ENCODE measurements around the gene SLC29A4.
"Not testable (repeated sequence)": the region's sequence is repeated elsewhere in the genome, so short reads cannot be mapped to it uniquely, and the experiment has no call there.

Gene SLC29A4

DNA sequence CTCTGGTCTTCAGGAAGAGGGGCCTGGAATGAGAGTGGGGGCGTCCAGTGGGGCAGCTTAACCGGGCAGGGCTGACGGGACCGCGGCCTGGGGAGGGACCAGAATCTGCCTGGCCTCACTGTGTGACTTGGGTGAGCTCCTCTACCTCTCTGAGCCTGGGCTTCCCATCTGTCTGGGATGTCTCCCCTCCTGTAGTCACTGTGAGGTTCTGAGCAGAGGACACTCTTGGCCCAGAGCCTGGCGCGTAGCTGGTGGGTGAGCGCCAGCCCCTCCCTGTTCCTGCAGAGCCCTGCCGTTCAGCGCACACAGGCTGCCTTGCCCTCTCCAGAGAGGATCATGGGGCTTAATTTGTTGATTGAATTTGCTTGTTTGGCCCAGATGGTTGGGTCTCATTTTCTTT lies 7.2 kb upstream of the SLC29A4 start:
- DNase-seq = not testable (repeated sequence)

DNA sequence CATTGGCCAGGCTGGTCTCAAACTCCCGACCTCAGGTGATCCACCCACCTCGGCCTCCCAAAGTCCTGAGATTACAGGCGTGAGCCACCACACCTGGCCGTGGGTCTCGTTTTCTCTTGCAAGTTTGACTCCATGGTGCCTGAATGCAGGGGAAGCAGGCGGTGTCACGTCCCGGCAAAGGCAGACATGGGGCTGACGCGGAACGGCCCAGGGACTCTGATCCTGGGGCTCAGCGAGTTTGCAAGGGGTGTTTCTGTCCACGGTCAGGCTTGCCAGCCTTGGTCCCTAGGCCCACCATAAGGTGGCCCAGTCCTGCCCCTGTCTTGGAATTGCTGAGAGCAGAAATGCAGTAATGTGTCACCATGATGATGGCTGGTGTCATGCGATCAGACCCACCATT lies 6.6 kb upstream of the SLC29A4 start:
- DNase-seq = not testable (repeated sequence)

GRCh38 chr7:5276611-5277010 lies 6.1 kb upstream of the SLC29A4 start:
- no peak for DNase-seq

GRCh38 chr7:5278766-5279165 lies 4.0 kb upstream of the SLC29A4 start:
- no peak for DNase-seq

DNA sequence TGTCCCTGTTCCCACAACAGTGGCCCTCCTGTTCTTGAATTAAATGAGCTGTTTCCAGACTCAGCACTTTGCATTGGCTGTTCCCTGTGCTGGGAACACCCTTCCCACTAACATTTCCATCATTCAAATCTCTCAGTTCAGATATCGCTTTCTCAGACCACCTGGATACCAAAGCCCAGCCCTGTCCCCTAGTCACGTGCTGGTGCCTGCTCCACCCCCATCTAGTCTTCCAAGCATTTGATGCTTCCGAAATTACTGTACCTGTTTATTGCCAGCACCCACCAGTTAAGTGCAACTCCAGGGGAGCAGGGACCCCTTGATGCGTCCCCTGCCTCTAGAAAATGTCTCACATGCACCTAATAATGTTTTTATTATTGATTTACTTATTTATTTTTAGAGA lies 3.0 kb upstream of the SLC29A4 start:
- no peak for DNase-seq

DNA sequence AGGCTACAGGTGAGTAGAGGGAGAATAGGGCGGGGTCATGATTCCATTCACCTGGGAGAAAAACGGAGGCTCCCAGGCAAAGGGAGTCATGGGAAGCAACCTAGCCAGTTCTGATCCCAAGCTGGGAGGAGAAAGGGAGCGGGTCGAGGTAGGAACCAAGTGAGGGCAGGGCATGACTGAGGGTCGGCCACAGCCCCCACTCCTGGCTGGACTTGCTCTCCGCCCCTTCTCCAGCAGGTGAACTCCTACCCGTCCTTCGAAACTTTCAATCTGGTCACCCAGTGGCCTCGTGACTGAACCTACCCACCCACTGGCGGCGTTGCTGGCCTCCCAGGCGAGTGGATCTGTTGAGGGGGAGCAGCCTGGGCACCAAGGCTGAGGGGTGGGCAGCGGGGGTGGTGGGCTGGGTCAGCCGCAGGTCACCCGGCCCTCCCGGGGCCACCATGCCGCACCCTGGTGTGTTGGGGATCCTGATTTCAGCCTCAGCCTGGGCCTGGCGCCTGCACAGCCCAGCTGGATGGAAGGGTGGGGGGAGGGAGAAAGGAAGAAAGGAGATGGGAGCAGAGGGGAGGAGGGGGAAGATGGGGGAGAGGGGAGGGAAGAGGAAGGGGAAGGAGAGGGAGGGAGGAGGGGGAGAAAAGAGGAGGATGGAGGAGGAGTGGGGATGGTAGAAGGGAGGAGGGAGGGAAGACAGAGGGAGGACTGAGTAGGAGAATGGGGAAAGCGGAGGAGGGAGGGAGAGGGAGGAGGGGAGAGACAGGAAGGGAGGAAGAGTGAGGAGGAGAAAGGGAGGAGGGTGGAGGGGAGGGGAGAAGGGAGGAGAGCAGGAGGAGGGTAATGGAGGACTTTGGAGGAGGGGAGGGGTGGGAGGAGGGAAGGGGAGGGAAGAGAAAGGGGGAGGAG lies 894 bp upstream of the SLC29A4 start:
- not testable (repeated sequence) for DNase-seq

DNA sequence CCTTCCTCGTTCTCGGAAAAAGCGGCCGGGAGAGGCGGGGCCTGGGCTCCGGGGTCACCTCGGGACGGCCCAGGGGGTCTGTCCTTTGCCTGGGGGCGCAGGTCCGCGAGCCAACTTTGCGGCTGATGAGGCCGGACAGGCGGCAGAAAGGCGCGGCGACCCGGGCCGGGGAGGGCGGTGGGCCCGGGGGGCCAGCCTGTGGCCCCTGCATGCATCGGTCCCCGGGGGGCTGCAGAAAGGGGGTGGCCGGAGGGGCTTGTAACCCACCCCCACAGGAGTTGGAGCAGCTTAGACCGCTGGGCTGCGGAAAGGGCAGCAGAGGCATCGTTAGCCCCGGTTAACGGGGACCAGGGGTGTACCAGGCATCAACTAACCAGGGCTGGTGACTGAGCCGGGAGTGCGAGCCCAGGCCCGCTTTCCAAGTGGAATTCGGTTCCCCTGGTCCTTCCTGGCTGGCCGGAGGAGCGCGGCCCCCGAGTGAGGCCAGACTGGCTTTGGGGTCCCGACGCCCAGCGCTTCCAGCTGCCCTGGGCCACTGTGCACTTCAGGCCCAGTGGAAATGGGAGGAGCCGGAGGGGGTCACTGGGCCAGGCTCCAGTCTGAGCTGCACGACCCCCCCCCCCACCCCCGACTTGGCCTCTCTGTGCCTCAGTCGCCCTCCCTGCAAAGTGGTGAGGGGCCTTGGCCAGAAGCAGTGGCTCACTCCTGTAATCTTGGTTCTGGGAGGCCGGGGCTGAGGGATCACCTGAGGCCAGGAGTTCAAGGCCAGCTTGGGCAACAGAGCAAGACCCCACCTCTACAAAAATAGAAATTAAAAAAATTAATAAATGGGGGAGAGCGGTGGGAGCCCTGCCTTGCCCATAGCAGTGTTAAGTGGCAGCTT lies 919 bp downstream of the SLC29A4 start:
- DNase-seq = no peak

GRCh38 chr7:5284304-5285281 lies 1.9 kb downstream of the SLC29A4 start:
- DNase-seq = no peak

GRCh38 chr7:5286933-5287332 lies 4.2 kb downstream of the SLC29A4 start:
- no peak for DNase-seq

DNA sequence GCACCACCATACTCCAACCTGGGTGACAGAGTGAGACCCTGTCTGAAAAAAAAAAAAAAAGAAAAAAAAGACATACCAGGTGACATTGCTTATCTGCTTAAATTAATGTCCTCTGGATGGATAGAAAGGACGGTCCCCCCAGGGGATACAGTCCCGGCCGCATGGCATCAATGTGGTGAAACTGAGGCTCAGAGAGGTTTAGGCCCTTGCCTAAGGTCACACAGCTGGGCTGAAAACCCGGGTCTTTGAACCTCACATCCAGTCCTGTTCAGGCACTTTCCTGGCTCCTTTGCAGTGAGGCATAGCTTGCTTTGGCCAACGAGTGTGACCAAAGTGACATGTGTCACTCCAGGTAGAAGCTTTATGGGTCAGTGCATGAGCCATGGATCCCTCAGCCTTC lies 4.6 kb downstream of the SLC29A4 start:
- not testable (repeated sequence) for DNase-seq

DNA sequence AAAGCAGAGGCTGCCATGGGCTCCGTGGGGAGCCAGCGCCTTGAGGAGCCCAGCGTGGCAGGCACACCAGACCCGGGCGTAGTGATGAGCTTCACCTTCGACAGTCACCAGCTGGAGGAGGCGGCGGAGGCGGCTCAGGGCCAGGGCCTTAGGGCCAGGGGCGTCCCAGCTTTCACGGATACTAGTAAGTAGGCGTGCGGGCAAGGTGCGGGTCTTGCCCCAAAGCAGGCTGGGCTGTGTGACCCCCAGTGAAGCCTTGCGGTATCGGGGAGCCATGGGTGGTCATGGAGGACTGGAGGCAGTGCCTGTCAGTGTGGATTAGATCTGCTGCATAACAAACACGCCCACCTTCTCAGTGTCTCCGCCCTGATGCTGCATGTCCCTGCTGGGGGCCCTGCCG lies 5.1 kb downstream of the SLC29A4 start:
- DNase-seq = no peak

DNA sequence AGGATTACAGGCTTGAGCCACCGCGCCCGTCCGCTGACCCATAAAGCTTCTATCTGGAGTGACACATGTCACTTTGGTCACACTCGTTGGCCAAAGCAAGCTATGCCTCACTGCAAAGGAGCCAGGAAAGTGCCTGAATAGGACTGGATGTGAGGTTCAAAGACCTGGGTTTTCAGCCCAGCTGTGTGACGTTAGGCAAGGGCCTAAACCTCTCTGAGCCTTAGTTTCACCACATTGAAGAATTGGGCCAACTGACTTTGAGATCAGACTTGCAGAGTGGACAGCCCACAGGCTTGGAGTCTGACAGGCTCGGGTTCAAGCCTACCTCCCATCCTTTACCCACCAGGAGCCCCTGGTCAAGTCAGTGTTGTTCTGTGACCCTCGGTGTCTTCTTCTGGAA lies 5.8 kb downstream of the SLC29A4 start:
- not testable (repeated sequence) for DNase-seq

DNA sequence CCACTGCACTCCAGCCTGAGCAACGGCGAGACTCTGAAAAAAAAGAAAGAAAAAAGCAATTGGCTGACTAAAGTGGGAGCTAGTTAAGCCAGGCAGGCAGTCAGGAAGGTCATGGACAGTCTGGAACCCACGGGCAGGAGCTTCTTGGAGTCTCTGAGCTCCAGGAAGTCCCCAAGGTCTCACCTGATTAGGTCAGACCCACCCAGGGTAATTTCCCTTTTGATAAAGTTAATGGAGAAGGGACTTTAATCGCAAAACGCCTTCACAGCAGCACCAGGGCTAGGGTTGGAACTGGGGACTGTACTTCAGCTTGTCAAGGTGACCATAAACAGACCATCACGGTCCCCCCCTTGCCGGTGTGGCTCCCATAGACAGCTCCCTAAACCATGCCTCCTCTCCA lies 6.6 kb downstream of the SLC29A4 start:
- no peak for DNase-seq

DNA sequence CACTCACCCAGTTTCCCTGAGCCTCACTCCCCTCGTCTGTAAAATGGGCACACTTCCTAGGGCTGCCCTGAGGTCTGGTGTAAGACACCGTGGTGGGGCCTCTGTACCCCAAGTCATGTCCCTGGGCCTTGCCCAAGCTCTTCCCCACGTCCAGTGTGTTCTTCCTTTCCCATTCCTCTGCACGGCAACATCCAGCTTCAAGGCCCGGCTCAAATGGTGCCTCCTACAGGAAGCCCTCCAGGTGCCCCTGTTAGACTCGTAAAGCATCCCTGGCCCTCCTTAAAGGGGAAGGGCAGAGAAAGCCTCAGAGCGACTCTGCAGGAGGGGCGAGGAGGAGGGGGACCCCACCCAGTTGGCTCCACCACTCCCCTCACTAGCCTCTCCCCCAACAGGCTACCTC lies 8.6 kb downstream of the SLC29A4 start:
- DNase-seq = no peak

DNA sequence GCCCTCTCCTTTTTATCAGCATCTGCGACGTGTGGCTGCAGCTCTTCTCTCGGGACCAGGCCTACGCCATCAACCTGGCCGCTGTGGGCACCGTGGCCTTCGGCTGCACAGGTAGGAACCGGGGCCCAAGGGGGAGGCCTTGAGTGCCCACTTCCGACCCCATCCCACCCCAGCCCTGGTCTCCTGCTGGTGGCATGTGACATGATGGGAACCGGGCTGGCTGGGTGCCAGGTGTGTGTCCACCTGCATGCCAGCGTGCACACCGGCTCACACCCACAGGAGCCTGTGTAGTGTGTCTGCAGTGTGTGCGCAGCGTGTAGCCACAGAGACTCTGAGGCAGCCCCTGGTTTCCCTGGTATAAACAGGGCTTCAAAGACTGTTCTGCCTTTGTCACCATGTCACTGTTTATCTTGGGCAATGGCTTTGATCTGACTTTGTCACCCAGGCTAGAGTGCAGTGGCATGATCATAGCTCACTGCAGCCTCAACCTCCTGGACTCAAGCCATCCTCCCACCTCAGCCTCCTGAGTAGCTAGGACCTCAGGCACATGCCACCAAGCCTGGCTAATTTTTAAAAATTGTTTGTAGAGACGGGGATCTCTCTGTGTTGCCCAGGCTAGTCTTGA lies 9.1 kb downstream of the SLC29A4 start:
- DNase-seq = not testable (repeated sequence)

DNA sequence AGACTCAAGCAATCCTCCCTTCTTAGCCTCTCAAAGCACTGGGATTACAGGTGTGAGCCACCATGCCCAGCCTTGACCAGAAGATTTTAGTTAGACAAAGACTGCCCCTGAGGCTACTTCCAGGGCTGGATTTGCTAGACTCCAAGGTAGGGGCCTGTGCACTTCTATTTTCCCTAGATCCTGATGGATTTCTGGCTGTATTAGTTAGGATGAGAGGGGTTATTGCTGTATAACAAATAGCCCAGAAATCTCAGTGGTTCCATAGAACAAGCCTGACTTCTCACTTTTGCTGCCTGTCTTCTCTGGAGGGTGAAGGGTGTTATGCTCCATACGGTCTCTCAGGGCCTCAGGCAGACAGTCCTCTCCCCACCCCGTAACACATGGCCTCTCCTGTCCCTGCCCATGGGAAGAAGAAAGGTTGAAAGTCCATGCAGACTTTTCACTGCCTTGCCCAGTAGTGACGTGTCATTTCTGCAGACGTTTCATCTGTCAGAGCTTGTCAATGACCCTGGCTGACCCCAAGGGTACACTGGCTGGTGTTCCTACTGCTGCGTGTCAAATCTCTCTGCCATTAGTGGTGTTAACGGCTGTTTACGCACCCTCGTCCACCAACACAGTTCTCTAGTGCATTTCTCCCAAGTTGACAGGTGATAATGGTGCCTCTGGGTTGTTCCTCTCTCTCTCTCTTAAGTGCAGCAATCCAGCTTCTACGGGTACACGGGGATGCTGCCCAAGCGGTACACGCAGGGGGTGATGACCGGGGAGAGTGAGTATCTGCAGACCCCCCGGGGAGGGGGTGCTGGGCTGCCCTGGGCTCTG lies 11.6 kb downstream of the SLC29A4 start:
- DNase-seq = no peak

GRCh38 chr7:5295039-5296014 lies 12.6 kb downstream of the SLC29A4 start:
- no peak for DNase-seq

DNA sequence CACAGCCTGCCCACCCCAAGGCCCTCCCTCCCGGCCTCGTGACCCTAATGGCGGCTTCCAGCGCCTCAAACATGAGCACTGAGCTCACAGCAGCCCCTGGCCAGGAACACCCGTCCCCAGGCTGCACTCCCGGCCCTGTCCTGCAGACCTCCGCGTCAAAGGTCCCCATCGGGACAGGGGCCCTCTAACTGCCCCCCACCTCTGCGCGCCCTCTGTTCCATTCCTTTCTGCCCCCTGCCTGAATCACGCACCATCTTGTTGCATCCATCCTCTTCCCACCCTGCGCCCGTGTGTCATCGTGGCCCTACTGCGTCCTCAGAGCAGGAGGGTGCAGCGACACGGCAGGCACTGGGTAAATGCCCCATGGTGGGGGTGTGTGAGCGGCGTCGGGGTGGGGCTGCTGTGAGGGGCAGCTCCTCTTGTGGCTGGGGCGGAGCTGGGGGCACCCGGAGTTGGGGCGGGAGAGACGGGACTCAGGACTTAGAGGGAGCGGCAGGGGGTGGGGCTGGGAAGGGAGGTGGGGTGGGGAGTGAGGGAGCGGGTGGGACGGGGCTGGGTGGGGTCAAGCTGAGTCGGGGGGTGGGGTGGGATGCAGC lies 13.4 kb downstream of the SLC29A4 start:
- no peak for DNase-seq

GRCh38 chr7:5296611-5297226 lies 14.0 kb downstream of the SLC29A4 start:
- peak in 3 of 4 experiments; percentile 34 to 70 (median 44) for DNase-seq
